HFF-Myc (cell line): ENCODE data around the gene NEURL3.
"Not testable (repeated sequence)": the region's sequence is repeated elsewhere in the genome, so short reads cannot be mapped to it uniquely, and the experiment has no call there.

Experiments used
- DNase-seq: peaks from one replicate; pipeline ENCODE4 v3.0.0-alpha.2; 2011; ENCODE audit warnings: low read depth; ENCODE audit errors: extremely low read depth
- H3K4me3 ChIP-seq: replicated peaks from 2 replicates; pipeline ENCODE4 v1.5.1; 2011; ENCODE audit warnings: low read depth, mild to moderate bottlenecking, control low read depth, low read length
- CTCF ChIP-seq: IDR thresholded peaks from 2 replicates; pipeline ENCODE4 v1.5.1; 2012; ENCODE audit warnings: mild to moderate bottlenecking, low read depth, low read length, control low read depth; ENCODE audit errors: missing control alignments

NEURL3 gene

DNA sequence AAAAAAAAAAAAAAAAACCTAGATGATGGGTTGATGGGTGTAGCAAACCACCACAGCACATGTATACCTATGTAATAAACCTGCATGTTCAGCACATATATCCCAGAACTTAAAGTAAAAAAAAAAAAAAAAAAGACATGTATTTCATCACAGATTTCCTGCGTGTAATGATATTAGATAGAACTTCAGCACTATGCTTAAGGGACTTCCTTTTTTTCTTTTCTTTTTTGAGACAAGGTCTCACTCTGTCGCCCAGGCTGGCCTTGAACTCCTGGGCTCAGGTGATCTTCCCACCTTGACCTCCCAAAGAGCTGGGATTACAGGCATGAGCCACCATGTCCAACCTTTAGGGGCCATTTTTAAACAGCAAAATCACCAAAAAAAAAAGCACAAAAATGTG lies 42.0 kb downstream of the NEURL3 start:
- H3K4me3 ChIP-seq, result no peak overlapping the region
- no peak for TF ChIP-seq CTCF
- DNase-seq, result no peak

DNA sequence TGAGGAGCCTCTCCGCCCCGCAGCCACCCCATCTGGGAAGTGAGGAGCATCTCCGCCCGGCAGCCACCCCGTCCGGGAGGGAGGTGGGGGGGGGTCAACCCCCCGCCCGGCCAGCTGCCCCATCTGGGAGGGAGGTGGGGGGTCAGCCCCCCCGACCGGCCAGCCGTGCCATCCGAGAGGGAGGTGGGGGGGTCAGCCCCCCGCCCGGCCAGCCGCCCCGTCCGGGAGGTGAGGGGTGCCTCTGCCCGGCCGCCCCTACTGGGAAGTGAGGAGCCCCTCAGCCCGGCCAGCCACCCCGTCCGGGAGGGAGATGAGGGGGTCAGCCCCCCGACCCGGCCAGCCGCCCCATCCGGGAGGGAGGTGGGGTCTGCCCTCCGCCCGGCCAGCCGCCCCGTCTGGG lies 43.5 kb downstream of the NEURL3 start:
- H3K4me3 ChIP-seq, DNase-seq: not testable (repeated sequence)

DNA sequence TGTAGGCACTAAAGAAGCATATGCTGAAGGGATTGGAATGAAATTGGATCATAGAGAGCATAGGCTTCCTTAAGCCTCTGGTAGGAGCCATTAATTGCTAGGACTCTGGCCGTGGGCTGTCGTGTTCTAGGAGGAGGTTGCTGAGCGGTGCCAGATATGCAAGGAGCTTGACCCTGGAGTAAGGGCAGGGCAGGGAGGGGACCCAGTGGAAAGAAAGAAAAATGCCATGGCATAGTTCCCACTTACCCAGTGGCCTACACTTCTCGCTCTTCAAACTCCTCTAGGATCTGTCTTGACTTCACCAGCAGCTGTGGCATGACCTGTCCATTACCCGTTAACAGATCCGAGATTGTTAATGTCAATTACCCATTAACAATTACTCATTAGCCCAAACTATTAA lies 53.1 kb downstream of the NEURL3 start:
- H3K4me3 ChIP-seq, result no peak overlapping the region
- DNase-seq, result no peak
- no peak for TF ChIP-seq CTCF

DNA sequence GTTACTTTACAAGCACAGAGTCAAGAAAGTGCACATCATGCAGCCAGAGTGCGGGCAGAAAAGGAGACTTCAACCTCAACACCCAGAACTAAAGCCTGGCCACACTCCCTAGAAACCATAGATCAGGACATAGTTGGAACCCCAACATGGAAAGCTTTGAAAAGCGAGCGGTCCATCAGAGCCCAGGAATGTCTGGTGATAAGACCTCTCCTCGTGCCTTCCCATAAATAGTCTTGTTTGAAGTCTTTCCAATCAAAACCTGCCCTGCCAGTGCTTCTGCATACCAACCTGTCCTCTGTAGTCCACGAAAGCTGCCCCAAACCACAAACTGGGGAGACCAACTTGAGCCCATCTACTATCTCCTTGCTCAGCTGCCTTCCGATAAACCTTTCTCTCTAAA lies 55.5 kb downstream of the NEURL3 start:
- H3K4me3 ChIP-seq, result no peak overlapping the region
- TF ChIP-seq CTCF, result no peak
- DNase-seq, result no peak

DNA sequence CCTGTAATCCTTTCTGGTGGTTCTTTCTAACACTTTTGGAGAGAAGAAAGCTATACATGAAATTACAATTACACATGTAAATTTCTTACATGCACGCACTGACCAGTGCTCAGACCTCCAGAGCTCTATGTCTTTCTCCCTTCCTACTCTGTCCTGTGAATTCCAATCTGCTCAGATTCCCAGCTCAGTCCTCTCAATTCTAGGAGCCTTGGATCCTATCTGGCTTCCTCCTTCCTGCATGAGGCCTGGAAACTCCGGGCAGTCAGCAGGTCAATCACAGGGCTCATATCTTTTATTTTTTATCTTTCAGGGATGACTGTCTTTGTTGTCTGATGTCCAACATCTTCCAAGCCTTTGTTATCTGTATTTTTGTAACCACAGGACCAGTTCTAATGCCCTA lies 56.0 kb downstream of the NEURL3 start:
- DNase-seq, result no peak
- H3K4me3 ChIP-seq, result no peak overlapping the region
- TF ChIP-seq CTCF, result no peak

DNA sequence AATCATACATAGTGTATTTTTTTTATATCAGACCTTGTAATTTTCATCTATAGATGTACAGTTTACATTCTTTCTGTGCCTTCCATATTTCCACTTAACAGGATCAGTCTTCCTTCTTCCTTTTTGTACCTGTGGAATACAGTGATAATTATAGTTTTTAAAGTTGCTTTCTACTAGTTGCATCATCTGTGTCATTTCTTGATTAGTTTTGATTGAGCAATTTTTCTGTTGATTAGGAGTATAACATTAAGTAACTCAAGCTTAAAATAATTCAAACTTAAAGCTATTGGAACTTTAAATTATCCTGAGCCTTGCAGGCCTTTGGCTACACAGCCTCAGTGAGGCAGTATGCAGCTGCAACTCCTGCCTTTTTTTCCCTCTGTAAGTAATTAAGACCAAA lies 57.4 kb downstream of the NEURL3 start:
- no peak for DNase-seq
- no peak overlapping the region for H3K4me3 ChIP-seq
- no peak for TF ChIP-seq CTCF
